Coronary artery (tissue), 2 donors: ENCODE measurements around the gene RTEL1.

Source experiments
- DNase-seq: peaks from one replicate; pipeline ENCODE4 v3.0.0-alpha.2; 2017; ENCODE audit warnings: low spot score
- H3K27ac ChIP-seq, 2 donors: fragments of 200-600 bp; sonication (generic); one replicate each; pipeline ENCODE4 v1.5.1; 2016 to 2019
- H3K4me3 ChIP-seq: fragments of 200-600 bp; sonication (generic); 2 replicates; pipeline ENCODE4 v1.5.1; 2016; ENCODE audit warnings: mild to moderate bottlenecking, moderate library complexity
- CTCF ChIP-seq: fragments of 200-600 bp; sonication (generic); IDR thresholded peaks from one replicate; pipeline ENCODE4 v1.5.1; 2019; ENCODE audit warnings: antibody characterized with exemption

RTEL1 gene

GRCh38 chr20:63704749-63705117, 46.6 kb downstream of the RTEL1 start:
- DNase-seq: peak; percentile 72
- no peak overlapping the region for H3K4me3 ChIP-seq
- no peak for TF ChIP-seq CTCF
- no peak overlapping the region for H3K27ac ChIP-seq

GRCh38 chr20:63705232-63706026, 47.3 kb downstream of the RTEL1 start:
- peak; percentile 65 for DNase-seq
- Histone ChIP-seq H3K27ac (no peak overlapping the region), H3K4me3 (no peak overlapping the region)
- no peak for TF ChIP-seq CTCF

GRCh38 chr20:63706027-63706695, 48.0 kb downstream of the RTEL1 start:
- peak overlapping the region; percentile 90 for H3K4me3 ChIP-seq
- DNase-seq: peak; percentile 71
- TF ChIP-seq CTCF: no peak
- H3K27ac ChIP-seq: peak overlapping the region; percentile 77 to 94

- Histone ChIP-seq H3K4me3 (peak overlapping the region; percentile 90), H3K27ac (peak overlapping the region; percentile 77 to 94)
- no peak for TF ChIP-seq CTCF
- DNase-seq: peak; percentile 79
Observed at GRCh38 chr20:63706852-63707557, 48.9 kb downstream of the RTEL1 start.

GRCh38 chr20:63707558-63708300, 49.6 kb downstream of the RTEL1 start, which contains the start of the genes ARFRP1 and ZGPAT:
Gene ARFRP1 (minus strand): TSS chr20:63707976. CDS start chr20:63707091, 885 bp downstream.
Gene ZGPAT (plus strand): TSS chr20:63708039. CDS start chr20:63708581, 542 bp downstream.
- peak within 1 kb of the TSS; percentile 77 to 94 for H3K27ac ChIP-seq
- peak within 1 kb of the TSS; percentile 90 for H3K4me3 ChIP-seq
- no peak for TF ChIP-seq CTCF
- DNase-seq: peak; percentile 90

- peak; percentile 74 for DNase-seq
- Histone ChIP-seq H3K4me3 (peak overlapping the region; percentile 90), H3K27ac (peak overlapping the region; percentile 77 to 94)
- no peak for TF ChIP-seq CTCF
Observed at GRCh38 chr20:63708301-63709148, 50.4 kb downstream of the RTEL1 start.
